GDM1 (cell line): ENCODE results near the gene TENT5C.
A peak's percentile ranks its signal among the peaks of the same experiment; 100 is the strongest.
"Not testable (repeated sequence)": the region's sequence is repeated elsewhere in the genome, so short reads cannot be mapped to it uniquely, and the experiment has no call there.

Experiments used
- DNase-seq: peaks from one replicate; lab custom pipeline; 2025; lab: John Stamatoyannopoulos, UW

Gene TENT5C

GRCh38 chr1:117605774-117606648 lies at the start of gene TENT5C:
Gene TENT5C (plus strand): TSS chr1:117606048. CDS start chr1:117622869, 16,821 bp downstream.
- peak; percentile 95 for DNase-seq

- DNase-seq, result no peak
These were observed 49.5 kb upstream of the TENT5C start for GRCh38 chr1:117556341-117556740.

DNA sequence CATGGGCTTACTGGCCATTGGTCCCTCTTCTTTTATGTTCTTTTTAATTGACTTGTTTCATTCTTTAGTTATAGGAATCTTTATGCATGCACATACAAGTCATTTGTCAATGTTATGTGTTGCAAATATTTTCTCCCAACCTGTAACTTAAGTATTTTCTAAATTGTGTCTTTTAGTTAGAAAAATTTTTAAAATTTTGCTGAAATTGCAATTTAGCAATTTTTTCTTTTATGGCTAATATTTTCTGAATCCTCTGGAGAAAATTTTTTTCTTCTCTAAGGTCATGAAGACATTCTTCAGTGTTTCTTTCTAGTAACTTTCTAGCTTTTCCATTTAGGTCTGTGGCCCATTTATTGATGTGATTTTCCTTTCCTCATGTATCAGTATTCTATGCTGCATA lies 48.9 kb upstream of the TENT5C start:
- no peak for DNase-seq

GRCh38 chr1:117558451-117558850 lies 47.4 kb upstream of the TENT5C start:
- not testable (repeated sequence) for DNase-seq

- no peak for DNase-seq
These were observed 46.7 kb upstream of the TENT5C start for GRCh38 chr1:117559139-117559538.

- DNase-seq, result no peak
These were observed 45.9 kb upstream of the TENT5C start for GRCh38 chr1:117559985-117560384.

DNA sequence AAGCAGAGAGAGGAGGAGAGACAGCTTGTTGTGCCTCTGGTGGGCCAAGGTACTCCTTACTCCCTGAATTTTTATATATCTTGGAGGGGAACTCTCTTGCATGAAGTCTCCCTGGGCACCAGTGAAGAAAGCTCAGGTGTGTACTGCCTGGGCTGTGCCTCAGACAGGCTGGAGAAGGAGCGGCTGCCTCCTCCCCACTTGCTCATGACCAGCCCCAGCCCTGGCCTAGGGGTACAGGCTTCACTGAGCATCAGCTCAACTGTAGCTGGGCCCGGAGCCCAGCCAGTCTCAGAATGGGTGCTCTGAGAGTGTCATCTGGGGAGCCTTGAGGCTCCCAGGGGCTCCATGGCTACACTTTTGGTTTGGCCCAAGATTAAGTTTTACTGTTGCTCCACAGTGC lies 44.8 kb upstream of the TENT5C start:
- DNase-seq, result no peak

DNA sequence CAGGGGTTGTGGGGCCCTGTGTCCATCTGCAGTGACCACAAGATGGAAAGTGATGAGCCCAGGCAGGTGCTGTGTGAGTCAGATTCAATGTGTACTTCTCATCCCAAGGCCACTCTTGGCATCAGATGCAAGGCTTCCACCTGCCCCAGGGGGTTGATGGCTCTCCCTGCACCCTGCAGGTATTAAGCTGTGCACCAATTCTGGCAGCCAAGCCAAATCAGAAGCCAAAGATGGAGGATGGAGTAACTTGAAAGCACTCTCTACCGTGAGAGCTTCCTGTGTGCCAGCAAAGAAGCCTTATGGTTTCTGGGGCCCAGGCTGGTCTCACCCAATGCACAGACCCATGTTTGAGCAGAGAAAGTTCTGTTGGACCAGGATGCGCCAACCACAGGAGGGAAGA lies 44.3 kb upstream of the TENT5C start:
- DNase-seq, result no peak

- no peak for DNase-seq
These were observed 43.0 kb upstream of the TENT5C start for GRCh38 chr1:117562581-117563491.

DNA sequence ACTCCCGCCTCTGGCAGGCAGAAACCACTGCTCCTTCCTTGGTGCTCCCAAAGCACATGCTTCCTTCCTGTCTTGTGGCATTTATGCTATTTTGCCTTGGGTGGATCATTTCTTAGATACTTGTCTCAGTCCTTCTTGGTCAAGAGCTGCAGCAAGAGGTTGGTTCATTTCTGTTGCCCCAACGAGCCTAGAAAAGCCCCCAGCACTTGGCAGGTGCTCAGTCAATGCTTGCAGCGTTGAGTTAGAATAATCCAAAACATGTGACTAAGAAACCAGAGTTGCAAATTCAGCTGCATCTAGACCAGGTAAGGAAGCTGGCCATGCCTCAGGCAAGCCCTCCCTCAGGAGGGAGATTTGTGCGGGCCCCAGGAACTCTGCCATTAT lies 42.4 kb upstream of the TENT5C start:
- no peak for DNase-seq

DNA sequence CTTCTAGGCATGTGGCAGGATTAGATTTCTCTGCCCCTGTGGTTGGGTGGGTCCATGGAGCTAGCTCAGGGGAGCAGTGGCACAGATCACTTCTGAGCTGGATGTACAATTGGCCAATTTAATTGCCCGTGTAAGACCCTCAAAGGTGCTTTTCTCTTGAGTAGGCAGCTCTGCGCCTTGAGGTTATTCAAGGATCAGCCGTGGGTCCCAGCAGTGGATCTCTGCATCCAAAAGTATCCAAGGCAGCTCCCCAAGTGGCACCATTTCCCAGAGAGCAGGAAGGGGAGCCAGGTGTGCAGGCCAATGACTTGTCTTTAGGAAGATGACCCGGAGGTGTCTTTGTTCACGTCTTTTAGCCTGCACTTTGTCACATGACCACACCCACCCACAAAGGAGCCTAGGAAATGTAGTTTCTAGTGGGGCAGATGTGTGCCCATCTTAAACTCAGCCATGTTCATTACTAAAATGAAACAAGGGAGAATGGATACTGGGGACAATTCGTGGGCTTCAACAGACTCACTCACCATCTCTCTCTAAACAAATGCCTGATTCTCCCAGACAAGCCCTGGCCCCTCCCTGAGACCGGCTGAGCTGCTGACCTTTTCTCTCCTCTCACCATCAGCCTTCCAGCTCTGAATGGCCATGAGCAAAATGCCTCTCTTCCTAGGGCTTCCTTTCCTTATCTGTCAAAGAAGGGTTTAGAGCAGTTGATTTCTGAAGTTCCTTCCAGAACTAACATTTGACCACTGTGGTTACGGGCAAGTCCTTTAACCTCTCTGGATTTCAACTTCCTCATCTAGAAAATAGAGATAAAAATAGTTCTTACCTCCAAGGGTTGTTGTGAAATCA lies 41.4 kb upstream of the TENT5C start:
- DNase-seq, result no peak

DNA sequence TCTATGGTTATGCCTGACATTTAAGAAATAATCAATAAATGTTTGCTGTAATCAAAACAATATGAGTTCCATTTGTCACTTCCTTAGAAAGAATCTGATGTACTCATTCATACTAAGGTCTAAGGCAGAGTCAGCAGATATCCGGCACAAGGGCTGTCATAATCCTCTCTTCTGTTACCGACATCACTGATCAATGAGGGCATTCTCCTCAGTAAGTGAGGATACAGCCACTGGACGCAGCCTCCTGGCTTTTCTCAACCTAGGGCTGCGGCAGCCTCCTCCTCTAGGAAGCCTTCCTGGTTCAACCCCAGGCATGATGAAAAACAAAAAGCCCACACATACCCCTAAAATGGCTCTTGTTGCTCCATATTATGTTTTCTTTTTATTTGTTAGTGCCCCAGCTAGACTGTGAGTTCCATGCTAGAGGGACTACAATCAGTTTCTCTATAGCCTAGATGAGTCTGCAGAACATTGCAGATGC lies 40.7 kb upstream of the TENT5C start:
- no peak for DNase-seq

- no peak for DNase-seq
These were observed 39.9 kb upstream of the TENT5C start for GRCh38 chr1:117565745-117566455.

DNA sequence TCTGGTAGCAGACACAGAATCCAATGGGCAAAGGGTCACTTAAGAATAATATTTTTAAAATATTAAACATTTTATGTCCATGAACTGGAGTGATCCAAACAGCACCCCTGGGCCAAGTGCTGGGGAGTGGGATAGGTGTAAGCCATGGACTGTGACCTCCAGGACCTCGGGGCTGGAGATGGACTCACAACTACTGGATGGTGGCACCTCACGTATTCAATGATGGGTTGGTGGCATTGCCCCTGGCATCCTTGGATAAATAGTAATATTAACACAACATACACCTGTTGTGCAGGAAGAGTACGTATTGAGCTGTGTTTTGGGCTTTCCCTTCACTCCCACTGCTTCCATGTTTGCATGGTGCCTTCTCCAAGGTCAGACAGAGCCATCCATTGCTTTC lies 39.3 kb upstream of the TENT5C start:
- DNase-seq, result no peak

- no peak for DNase-seq
These were observed 38.4 kb upstream of the TENT5C start for GRCh38 chr1:117567435-117567834.

DNA sequence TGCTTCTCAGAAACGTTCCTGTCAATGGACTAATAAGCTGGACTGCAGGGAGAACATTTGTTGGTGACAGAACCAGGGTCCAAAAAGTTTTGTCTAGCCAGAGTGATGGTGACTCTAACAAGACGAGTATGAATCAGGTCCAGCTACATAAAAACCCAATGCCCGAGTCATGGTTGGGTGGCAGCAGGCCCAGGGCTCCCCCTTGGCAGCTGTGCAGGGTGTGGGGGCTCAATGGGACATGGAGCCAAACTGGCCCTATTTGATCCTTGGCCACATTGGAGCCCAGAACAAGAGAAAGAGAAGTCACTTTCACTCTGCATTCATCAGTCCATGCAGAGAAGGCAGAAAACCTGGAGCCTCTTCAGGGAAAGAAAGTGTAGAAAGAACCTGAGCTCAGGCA lies 37.9 kb upstream of the TENT5C start:
- DNase-seq, result no peak

DNA sequence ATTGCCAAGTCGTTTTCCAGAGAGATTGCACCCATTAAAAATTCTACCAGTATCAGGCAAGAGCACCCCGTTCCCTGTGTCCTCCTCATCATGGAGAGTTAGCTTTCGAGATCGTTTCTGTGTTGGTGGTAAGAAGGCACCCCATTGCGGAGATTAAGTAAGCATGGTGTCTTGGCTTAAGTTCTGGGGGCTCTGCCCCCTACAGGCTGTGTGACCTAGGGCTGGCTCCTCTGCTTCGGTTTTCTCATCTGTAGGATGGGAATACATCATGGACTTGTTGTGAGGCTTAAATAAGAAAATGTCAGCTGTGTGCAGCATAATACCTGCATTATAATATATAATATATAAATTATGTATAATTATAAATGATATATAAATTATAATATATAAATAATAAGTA lies 36.8 kb upstream of the TENT5C start:
- DNase-seq, result no peak

- DNase-seq, result no peak
These were observed 36.0 kb upstream of the TENT5C start for GRCh38 chr1:117569856-117570255.

GRCh38 chr1:117570988-117571409 lies 34.8 kb upstream of the TENT5C start:
- no peak for DNase-seq

DNA sequence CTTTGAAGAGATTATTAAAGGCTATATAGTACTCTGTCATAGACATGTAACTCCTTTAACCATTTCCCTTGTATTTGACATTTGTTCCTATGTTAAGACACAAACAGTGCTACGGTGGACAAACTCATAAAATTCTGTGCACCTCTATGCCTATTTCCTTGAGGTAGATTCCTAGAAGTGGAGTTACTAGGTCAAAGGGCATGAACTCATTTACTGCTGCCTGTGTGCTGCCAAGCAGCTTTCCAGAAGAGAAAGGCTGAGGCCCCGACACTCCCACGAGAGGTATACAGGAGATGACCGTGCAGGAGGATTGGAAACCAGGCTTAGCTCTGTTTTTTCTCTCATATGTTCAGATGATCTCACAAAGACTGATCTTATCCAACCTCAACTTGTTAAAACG lies 34.4 kb upstream of the TENT5C start:
- no peak for DNase-seq

DNA sequence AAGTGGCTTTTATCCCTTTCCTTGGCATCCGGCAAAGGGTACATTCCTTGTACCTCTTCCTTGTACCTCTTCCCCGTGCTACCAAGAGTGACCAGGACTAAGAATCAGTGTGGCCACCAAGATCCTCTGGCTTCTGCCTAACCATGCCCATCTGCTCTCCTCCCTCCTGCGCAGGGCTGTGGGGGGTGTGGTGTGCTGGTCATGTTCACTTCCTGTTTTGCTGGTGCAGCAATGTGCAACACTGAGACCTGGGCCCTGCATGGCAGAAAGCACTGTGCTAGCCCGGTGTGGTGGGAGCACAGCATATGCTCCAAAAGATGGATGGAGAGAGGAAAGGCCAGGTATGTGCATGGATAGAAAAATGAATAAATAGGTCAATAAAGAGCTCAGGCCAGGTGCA lies 33.3 kb upstream of the TENT5C start:
- peak; percentile 3 for DNase-seq
